Transverse colon (tissue), 4 donors: ENCODE results near the gene AHNAK2.

Experiments used
- CTCF ChIP-seq, 5 experiments: fragments of 200-600 bp in 3 of 5; fragments of 450-650 bp in 2 of 5; sonication (generic) in 3 of 5; IDR thresholded peaks; 1 replicate in 2 of 5; 2 replicates in 3 of 5; pipeline ENCODE4 v1.5.1; 2016 to 2017; ENCODE audit warnings: antibody characterized with exemption in 5 of 5, inconsistent platforms in 3 of 5, mild to moderate bottlenecking in 2 of 5, moderate library complexity in 1 of 5
- EP300 ChIP-seq: sonication (generic); formaldehyde crosslinking; IDR thresholded peaks from one replicate; pipeline ENCODE4 v1.6.1; 2017; ENCODE audit warnings: antibody characterized with exemption, low read depth
- POLR2A ChIP-seq: fragments of 450-650 bp; IDR thresholded peaks from one replicate; pipeline ENCODE4 v1.6.1; 2016; ENCODE audit warnings: antibody characterized with exemption, mild to moderate bottlenecking, moderate library complexity
- POLR2AphosphoS5 ChIP-seq, 3 donors: sonication (generic); formaldehyde crosslinking; IDR thresholded peaks; one replicate each; pipeline ENCODE4 v1.6.1; 2016; ENCODE audit warnings: antibody characterized with exemption in 3 of 3

GRCh38 chr14:104939666-104940410 is 38.3 kb downstream of the AHNAK2 start:
- TF ChIP-seq POLR2A = no peak
- no peak for TF ChIP-seq CTCF (IDR thresholded peaks at IDR 0.05)
- no peak for TF ChIP-seq EP300
- no peak for TF ChIP-seq POLR2AphosphoS5 (IDR thresholded peaks at IDR 0.05)
